SU-DHL-6 (cell line): Measurements from ENCODE around the gene PITPNB.

Experiments used
- CTCF ChIP-seq: fragments of 200-600 bp; sonication (generic); IDR thresholded peaks from one replicate; pipeline ENCODE4 v1.5.1; 2017; ENCODE audit warnings: antibody characterized with exemption, mild to moderate bottlenecking, low read length, moderate library complexity; ENCODE audit not compliant: insufficient read depth, poor library complexity, severe bottlenecking
- EZH2phosphoT487 ChIP-seq: fragments of 200-600 bp; sonication (generic), shearing (Covaris generic); conservative IDR thresholded peaks from 2 replicates; pipeline ENCODE4 v1.6.1; 2018; ENCODE audit warnings: mild to moderate bottlenecking, antibody characterized with exemption, low read length, moderate library complexity, mixed read lengths

GRCh38 chr22:27878541-27878940 lies 40.5 kb downstream of the PITPNB start:
- TF ChIP-seq CTCF (no peak), EZH2phosphoT487 (no peak)
